GM12892 (cell line): Measurements from ENCODE around the gene SOAT1.
A peak's percentile ranks its signal among the peaks of the same experiment; 100 is the strongest.
"Not testable (repeated sequence)": the region's sequence is repeated elsewhere in the genome, so short reads cannot be mapped to it uniquely, and the experiment has no call there.

Experiments
- DNase-seq: peaks from one replicate; pipeline ENCODE4 v3.0.0; 2011; ENCODE audit not compliant: insufficient read length
- FAIRE-seq: peaks from 2 replicates; lab custom pipeline; 2011; peaks lifted over from hg19 to GRCh38; lab: Jason Lieb, UNC
- POLR2A ChIP-seq: IDR thresholded peaks from 2 replicates; pipeline ENCODE4 v1.6.1; 2011; ENCODE audit warnings: low read depth, low read length, control low read depth
- POLR2AphosphoS5 ChIP-seq: IDR thresholded peaks from 2 replicates; pipeline ENCODE4 v1.6.1; 2011; ENCODE audit warnings: low read depth, low read length, control low read depth
- TAF1 ChIP-seq: IDR thresholded peaks from 2 replicates; pipeline ENCODE4 v1.6.1; 2011; ENCODE audit warnings: low read depth, mild to moderate bottlenecking, control low read depth, low read length, borderline replicate concordance

SOAT1 gene

DNA sequence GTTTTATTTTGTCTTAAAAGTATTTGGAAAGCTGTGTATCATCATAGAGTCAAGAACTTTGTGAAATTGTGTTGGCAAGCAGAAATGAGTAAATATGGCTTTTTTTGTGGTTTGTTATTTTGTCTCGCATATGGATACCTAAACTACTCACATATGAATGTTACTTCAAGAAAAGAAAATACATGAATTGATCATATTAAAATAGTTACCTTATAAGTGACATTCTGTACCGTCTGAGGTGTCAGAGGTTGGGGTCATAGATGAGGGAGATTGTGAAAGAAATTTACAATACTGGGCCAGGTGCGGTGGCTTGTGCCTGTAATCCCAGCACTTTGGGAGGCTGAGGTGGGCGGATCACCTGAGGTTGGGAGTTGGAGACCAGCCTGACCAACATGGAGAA, 40.8 kb downstream of the SOAT1 start:
- DNase-seq, result no peak
- TF ChIP-seq TAF1 (no peak), POLR2A (no peak), POLR2AphosphoS5 (no peak)
- FAIRE-seq, result no peak

- DNase-seq (no peak), FAIRE-seq (no peak)
- no peak for TF ChIP-seq TAF1
- TF ChIP-seq POLR2A, result no peak
- no peak for TF ChIP-seq POLR2AphosphoS5
Observed at GRCh38 chr1:179337288-179337687, 43.7 kb downstream of the SOAT1 start.

- DNase-seq (no peak), FAIRE-seq (no peak)
- no peak for TF ChIP-seq TAF1
- TF ChIP-seq POLR2AphosphoS5, result no peak
- TF ChIP-seq POLR2A, result no peak
Observed at GRCh38 chr1:179337942-179338560, 44.5 kb downstream of the SOAT1 start.

DNA sequence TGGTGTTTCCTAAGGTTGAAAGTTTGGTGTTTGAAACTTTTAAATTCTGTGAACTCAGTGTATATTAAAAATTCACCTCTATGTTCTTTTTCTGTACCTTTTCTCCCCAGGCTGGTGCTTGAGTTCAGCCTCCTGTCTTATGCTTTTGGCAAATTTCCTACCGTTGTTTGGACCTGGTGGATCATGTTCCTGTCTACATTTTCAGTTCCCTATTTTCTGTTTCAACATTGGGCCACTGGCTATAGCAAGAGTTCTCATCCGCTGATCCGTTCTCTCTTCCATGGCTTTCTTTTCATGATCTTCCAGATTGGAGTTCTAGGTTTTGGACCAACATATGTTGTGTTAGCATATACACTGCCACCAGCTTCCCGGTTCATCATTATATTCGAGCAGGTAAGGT, 47.3 kb downstream of the SOAT1 start:
- FAIRE-seq (no peak), DNase-seq (no peak)
- TF ChIP-seq POLR2AphosphoS5 (no peak), TAF1 (no peak), POLR2A (no peak)

DNA sequence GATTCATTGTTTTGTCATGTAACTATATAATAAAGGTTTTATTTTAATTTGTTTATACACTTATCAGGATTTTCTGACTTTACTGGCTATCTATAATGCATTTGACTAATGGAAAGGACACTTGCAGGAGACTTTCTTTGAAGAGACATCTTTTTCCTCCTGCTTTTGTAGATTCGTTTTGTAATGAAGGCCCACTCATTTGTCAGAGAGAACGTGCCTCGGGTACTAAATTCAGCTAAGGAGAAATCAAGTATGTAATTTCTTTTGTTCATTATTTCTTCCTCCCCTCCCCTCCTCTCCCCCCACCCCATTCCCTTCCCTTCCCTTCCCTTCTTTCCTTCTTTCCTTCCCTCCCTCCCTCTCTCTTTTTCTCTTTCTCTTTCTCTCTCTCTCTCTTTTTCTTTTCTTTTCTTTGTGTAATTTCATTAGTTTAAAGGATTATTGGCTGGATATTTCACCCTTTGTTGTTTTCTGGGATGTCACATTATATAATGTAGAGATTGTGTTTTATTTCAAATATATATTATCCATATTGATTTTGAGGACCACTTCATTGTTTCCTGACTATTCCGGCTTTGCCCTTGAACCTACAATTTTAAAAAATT, 48.4 kb downstream of the SOAT1 start:
- no peak for FAIRE-seq

GRCh38 chr1:179342740-179343404, 49.3 kb downstream of the SOAT1 start:
- DNase-seq, result no peak
- no peak for TF ChIP-seq TAF1
- no peak for FAIRE-seq

More for the DNA sequence above, 48.4 kb downstream of the SOAT1 start:
- DNase-seq, result no peak
- TF ChIP-seq POLR2AphosphoS5 (no peak), TAF1 (no peak), POLR2A (no peak)

GRCh38 chr1:179351281-179351680, 57.7 kb downstream of the SOAT1 start:
- DNase-seq, result no peak
- no peak for FAIRE-seq
- TF ChIP-seq POLR2A, result no peak
- no peak for TF ChIP-seq TAF1
- no peak for TF ChIP-seq POLR2AphosphoS5

GRCh38 chr1:179352236-179352635, 58.6 kb downstream of the SOAT1 start:
- TF ChIP-seq TAF1, result no peak
- TF ChIP-seq POLR2AphosphoS5, result no peak
- no peak for TF ChIP-seq POLR2A
- FAIRE-seq, result no peak
- no peak for DNase-seq

DNA sequence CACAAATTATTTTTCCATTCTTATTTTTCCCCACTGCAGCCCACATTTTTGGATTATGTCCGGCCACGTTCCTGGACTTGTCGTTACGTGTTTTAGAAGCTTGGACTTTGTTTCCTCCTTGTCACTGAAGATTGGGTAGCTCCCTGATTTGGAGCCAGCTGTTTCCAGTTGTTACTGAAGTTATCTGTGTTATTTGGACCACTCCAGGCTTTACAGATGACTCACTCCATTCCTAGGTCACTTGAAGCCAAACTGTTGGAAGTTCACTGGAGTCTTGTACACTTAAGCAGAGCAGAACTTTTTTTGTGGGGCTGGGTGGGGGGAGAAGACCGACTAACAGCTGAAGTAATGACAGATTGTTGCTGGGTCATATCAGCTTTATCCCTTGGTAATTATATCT, 59.9 kb downstream of the SOAT1 start:
- FAIRE-seq (no peak), DNase-seq (no peak)
- TF ChIP-seq POLR2A (no peak), POLR2AphosphoS5 (no peak), TAF1 (no peak)

- DNase-seq, FAIRE-seq: not testable (repeated sequence)
Observed at GRCh38 chr1:179361631-179362030, 68.0 kb downstream of the SOAT1 start.

DNA sequence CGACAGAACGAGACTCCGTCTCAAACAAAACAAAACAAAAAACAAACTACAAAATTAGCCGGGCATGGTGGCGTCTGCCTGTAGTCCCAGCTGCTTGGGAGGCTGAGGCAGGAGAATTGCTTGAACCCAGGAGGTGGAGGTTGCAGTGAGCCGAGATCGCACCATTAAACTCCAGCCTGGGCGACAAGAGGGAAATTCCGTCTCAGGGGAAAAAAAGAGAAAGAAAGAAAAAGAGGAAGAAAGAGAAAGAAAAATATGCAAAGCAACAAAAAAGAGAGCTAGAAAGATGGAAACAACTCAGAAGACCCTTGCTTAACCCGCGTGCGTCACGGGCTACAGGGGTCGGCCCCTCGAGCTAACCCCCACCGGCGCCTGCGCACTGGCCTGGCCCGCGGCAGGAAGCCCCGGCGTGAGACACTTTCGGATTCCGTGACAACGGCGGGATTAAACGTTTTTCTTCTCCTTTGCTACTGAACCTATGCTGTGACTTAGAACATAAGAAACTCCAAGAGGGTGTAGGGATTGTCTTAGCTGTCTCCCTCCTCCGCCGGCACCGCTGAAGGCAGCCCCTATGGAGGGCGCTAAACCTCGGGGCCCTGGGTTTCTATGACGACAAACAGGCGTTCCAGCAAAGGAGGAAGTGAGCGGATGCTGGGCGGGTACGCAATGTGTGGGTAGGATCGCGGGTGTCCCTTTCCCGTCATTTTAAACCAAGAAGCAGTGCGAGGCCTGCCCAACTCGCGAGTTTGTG, 71.9 kb downstream of the SOAT1 start, which contains the start of gene AXDND1:
TSS of gene AXDND1 (plus strand) at position 630 of the 751 bp plus-strand sequence. CDS start 539 bp downstream, outside the sequence.
- FAIRE-seq, result peak; percentile 83

More for the DNA sequence above, 71.9 kb downstream of the SOAT1 start, which contains the start of gene AXDND1:
- peak; percentile 73 for TF ChIP-seq POLR2AphosphoS5
- 0 out of 2 replicates have a peak, but pooled peaks have one; percentile 52 for TF ChIP-seq TAF1
- peak; percentile 53; the same call in 1 of the 2 replicates for TF ChIP-seq POLR2A
- peak; percentile 75 for DNase-seq
